NCI-H1105 treated with DMSO at 0.1 percent for 48 hours (cell line): ENCODE results near the gene FBXO39.
"Not testable (repeated sequence)": the region's sequence is repeated elsewhere in the genome, so short reads cannot be mapped to it uniquely, and the experiment has no call there.

Source experiments
- DNase-seq: peaks from one replicate; lab custom pipeline; 2025; lab: John Stamatoyannopoulos, UW

Gene FBXO39

GRCh38 chr17:6793748-6794493 is 17.9 kb downstream of the FBXO39 start:
- DNase-seq: no peak

DNA sequence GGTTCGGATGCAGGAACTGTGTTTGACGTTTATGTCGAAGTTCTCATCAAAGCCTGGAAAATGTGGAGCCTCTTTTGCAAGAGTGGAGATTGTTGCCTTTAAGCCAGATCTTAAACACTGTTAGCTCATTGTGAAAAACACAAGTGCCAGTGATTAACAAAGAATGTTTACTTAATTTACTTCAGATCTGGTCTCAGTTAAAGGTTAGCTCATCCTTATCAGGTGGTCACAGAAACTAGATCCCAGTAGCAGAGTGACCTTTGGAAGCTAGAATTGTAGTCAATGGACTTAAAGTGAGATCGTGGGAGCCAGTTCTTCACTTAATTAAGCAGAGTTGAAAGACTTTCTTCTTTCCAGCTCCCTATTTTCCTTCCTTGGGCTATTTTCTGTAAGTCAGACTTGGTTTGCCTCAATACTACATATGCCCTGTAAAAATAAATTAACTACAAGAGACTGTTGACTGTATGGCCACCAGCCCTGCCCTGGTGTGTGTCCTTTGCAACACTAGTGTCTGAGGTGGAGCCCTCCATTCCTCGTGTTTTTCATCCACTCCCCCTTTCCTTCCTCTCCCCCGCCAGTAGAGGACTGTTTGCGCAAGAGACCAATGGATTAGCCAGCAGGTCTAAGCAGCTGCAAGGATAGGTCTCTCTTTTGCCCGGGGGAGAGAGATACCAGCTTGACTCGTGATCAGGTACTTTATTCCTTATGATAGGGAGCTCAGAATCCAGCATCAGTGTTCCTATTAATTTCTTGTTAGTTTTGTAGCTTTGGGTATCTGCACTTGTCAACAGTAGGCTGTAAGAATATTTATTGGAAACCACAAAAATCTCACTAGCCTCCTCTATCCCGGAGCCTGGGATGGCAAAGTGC is 20.2 kb downstream of the FBXO39 start:
- DNase-seq: no peak

- DNase-seq: no peak
Measured at GRCh38 chr17:6796887-6797490, 21.0 kb downstream of the FBXO39 start.

- DNase-seq: no peak
Measured at GRCh38 chr17:6797718-6798351, 21.8 kb downstream of the FBXO39 start.

- DNase-seq: no peak
Measured at GRCh38 chr17:6799738-6800137, 23.7 kb downstream of the FBXO39 start.

- no peak for DNase-seq
Measured at GRCh38 chr17:6800422-6801027, 24.5 kb downstream of the FBXO39 start.

GRCh38 chr17:6811510-6811909 is 35.5 kb downstream of the FBXO39 start:
- no peak for DNase-seq

DNA sequence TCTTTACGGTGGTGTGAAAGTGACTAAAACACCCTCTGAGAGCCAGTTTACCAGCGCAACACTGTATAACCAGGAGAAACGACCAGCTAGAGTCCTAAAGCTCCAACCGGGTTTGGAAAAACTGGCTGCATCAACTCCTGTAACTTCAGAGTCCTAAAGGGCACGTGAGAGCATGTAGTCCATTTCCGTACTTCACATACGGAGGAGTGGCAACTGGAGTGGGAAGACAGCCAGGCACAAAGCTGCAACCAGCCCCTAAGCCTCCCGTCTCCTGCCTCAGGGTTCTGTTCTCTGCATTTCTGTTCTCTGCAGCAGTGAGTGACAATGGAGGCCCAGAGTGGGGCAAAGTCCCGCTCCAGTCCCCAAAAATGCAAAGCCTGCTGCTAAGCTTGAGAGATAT is 36.3 kb downstream of the FBXO39 start:
- DNase-seq: no peak

GRCh38 chr17:6815775-6816174 is 39.8 kb downstream of the FBXO39 start:
- no peak for DNase-seq

DNA sequence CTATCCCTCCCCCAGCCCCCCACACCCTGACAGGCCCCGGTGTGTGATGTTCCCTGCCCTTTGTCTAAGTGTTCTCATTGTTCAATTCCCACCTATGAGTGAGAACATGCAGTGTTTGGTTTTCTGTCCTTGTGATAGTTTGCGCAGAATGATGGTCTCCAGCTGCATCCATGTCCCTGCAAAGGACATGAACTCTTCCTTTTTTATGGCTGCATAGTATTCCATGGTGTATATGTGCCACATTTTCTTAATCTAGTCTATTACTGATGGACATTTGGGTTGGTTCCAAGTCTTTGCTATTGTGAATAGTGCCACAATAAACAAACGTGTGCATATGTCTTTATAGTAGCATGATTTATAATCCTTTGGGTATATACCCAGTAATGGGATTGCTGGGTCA is 40.4 kb downstream of the FBXO39 start:
- not testable (repeated sequence) for DNase-seq

GRCh38 chr17:6818938-6819337 is 42.9 kb downstream of the FBXO39 start:
- DNase-seq: no peak

DNA sequence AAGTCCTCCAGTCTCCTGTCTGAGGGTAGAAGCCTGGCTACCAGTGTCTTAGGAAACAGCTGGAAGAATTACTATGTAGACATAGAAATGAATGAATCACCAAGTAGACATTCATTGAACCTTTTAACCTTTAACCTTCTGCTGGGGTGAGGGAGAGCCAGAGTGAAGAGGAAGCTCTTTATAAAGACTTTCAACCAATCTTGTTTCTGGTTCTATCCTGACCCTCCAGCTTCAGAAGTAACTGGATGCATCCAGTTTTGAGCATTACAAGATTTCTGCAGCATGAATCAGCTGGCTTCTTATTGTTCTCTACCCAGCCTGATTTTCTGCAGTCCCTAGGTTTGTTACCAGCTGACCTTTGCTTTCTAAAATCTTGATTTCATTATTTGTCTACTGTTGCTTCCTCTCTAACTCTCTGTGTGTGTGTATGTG is 47.0 kb downstream of the FBXO39 start:
- no peak for DNase-seq

- no peak for DNase-seq
Measured at GRCh38 chr17:6830383-6830986, 54.5 kb downstream of the FBXO39 start.

DNA sequence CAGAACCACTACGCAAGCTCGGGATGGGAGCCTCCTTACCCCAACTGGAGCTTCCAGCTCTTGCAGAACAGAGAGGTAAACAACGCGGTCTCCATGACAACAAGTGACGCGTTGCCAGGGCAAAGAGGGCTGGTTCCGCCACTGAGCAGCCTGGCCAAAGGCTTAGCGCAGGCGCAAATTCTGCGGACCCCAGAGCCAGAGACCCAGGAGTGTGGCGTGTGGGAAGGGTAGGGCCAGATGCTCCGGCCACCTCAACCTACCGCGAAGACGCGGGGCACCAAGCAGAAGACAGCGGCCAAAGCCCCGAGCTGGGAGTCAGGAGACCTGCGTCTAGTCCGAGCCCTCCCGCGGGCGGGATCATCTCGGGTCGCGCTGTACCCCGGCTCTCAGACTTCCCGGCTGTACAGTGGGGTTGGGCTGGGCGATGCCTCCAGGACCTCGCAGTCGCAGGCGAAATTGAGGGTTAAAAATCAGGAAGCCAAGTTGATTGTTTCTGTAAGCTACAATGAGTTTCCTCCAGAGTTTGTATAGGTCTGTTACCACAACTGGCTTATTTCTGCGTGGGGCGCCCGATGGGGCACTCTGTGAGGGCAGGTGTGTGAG is 55.7 kb downstream of the FBXO39 start, which contains the start of gene TEKT1:
Gene TEKT1 (minus strand): TSS at position 69 of the 603 bp plus-strand sequence. CDS start 1,353 bp downstream, outside the sequence.
- DNase-seq: peak; percentile 82
